Smooth muscle cell (in vitro differentiated cells): ENCODE data around the gene OR5AK2. TPM values are rescaled to one million over a fixed set of nuclear protein-coding genes. Genes with fewer than 3 reads are reported as not detected.

Source experiments
- DNase-seq: peaks from one replicate; lab custom pipeline; 2025; ENCODE audit not compliant: unreplicated experiment; lab: John Stamatoyannopoulos, UW
- H2AFZ ChIP-seq: fragments of 200-600 bp; sonication (generic); 2 replicates; pipeline ENCODE4 v1.6.0; 2016; ENCODE audit warnings: antibody characterized with exemption, low read depth, mild to moderate bottlenecking
- H3F3A ChIP-seq: fragments of 200-600 bp; sonication (generic); 2 replicates; pipeline ENCODE4 v1.6.0; 2017; ENCODE audit warnings: antibody characterized with exemption, low read depth
- H3K27ac ChIP-seq: fragments of 200-600 bp; sonication (generic); 2 replicates; pipeline ENCODE4 v1.5.1; 2016; ENCODE audit warnings: low read depth, mild to moderate bottlenecking
- H3K27me3 ChIP-seq: fragments of 200-600 bp; sonication (generic); 2 replicates; pipeline ENCODE4 v1.6.1; 2016; ENCODE audit warnings: low read depth, mild to moderate bottlenecking
- H3K36me3 ChIP-seq: fragments of 200-600 bp; sonication (generic); 2 replicates; pipeline ENCODE4 v1.5.1; 2016; ENCODE audit warnings: low read depth
- H3K4me1 ChIP-seq: fragments of 200-600 bp; sonication (generic); 2 replicates; pipeline ENCODE4 v1.5.1; 2016; ENCODE audit warnings: low read depth
- H3K4me2 ChIP-seq: fragments of 200-600 bp; sonication (generic); 2 replicates; pipeline ENCODE4 v1.6.0; 2016; ENCODE audit warnings: mild to moderate bottlenecking
- H3K4me3 ChIP-seq: fragments of 200-600 bp; sonication (generic); 2 replicates; pipeline ENCODE4 v1.5.1; 2016; ENCODE audit warnings: mild to moderate bottlenecking
- H3K79me2 ChIP-seq: fragments of 200-600 bp; sonication (generic); 2 replicates; pipeline ENCODE4 v1.6.0; 2016; ENCODE audit warnings: low read depth, mild to moderate bottlenecking
- H3K9ac ChIP-seq: fragments of 200-600 bp; sonication (generic); 2 replicates; pipeline ENCODE4 v1.6.0; 2016; ENCODE audit warnings: low read depth
- H3K9me3 ChIP-seq: fragments of 200-600 bp; sonication (generic); replicated peaks from 2 replicates; pipeline ENCODE4 v1.5.1; 2016; ENCODE audit warnings: low read depth
- H4K20me1 ChIP-seq: fragments of 200-600 bp; sonication (generic); 2 replicates; pipeline ENCODE4 v1.6.0; 2016; ENCODE audit warnings: low read depth
- WGBS: methylation state at CpG from one replicate; pipeline ENCODE4 v1.1.7; 2016; ENCODE audit warnings: low lambda C conversion rate; 5-methylcytosine and 5-hydroxymethylcytosine counted together
- polyA plus RNA-seq: library from polyadenylated mRNA; unstranded; fragments of >200 nt; fragmentation: Nextera tagmentation; extraction: Ambion mirVana; gene quantifications from 2 replicates; pipeline ENCODE4 v1.2.1, GENCODE V29; 2016
- total RNA-seq: library from RNA; depleted of rRNA; stranded (reverse); fragments of >200 nt; gene quantifications from 2 replicates; pipeline ENCODE4 v1.2.3, GENCODE V29; 2014
- TF ChIP-seq, protein P1 (sequence below): fragments of 200-600 bp; sonication (generic); IDR thresholded peaks from 2 replicates; pipeline ENCODE4 v1.5.1; 2017; ENCODE audit warnings: borderline replicate concordance, mild to moderate bottlenecking, antibody characterized with exemption; ENCODE audit not compliant: insufficient read depth, poor library complexity, severe bottlenecking

The OR5AK2 gene
- total and polyA plus RNA-seq, 2 experiments from 2014 or later, result not detected

DNA sequence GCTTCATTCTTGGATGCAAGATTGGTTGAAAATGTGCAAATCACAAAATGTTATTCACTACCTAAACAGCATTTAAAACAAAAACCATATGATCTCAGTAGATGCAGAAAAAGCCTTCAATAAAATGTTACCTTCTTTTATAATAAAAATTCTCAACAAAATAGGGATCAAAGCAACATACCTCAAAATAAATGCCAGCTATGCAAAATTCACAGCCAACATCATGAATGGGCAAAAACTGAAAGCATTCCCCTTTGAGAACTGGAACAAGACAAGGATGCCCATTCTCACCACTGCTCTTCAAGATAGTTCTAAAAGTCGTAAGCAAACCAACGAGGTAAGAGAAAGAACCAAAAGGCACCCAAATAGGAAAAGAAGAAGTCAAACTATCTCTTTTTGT lies 2.0 kb downstream of the OR5AK2 start:
- H3K27ac ChIP-seq, result no peak overlapping the region
- H3F3A ChIP-seq, result no peaks in the 10 kb centered on the region
- H3K4me1 ChIP-seq, result no peaks in the 10 kb centered on the region
- TF ChIP-seq, protein P1, sequence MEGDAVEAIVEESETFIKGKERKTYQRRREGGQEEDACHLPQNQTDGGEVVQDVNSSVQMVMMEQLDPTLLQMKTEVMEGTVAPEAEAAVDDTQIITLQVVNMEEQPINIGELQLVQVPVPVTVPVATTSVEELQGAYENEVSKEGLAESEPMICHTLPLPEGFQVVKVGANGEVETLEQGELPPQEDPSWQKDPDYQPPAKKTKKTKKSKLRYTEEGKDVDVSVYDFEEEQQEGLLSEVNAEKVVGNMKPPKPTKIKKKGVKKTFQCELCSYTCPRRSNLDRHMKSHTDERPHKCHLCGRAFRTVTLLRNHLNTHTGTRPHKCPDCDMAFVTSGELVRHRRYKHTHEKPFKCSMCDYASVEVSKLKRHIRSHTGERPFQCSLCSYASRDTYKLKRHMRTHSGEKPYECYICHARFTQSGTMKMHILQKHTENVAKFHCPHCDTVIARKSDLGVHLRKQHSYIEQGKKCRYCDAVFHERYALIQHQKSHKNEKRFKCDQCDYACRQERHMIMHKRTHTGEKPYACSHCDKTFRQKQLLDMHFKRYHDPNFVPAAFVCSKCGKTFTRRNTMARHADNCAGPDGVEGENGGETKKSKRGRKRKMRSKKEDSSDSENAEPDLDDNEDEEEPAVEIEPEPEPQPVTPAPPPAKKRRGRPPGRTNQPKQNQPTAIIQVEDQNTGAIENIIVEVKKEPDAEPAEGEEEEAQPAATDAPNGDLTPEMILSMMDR, result no peak
- no peak overlapping the region for H3K4me3 ChIP-seq
- no peak overlapping the region for H2AFZ ChIP-seq
- DNase-seq, result no peak
- no peaks in the 10 kb centered on the region for H3K27me3 ChIP-seq
- H3K79me2 ChIP-seq, result no peaks in the 10 kb centered on the region
- no peak overlapping the region for H3K9ac ChIP-seq
- no peaks in the 10 kb centered on the region for H4K20me1 ChIP-seq
- no peaks in the 10 kb centered on the region for H3K36me3 ChIP-seq
- H3K9me3 ChIP-seq, result no peaks in the 10 kb centered on the region
- WGBS, result 73% methylated on average over 2 of the region's 2 CpGs
- H3K4me2 ChIP-seq, result no peak overlapping the region

DNA sequence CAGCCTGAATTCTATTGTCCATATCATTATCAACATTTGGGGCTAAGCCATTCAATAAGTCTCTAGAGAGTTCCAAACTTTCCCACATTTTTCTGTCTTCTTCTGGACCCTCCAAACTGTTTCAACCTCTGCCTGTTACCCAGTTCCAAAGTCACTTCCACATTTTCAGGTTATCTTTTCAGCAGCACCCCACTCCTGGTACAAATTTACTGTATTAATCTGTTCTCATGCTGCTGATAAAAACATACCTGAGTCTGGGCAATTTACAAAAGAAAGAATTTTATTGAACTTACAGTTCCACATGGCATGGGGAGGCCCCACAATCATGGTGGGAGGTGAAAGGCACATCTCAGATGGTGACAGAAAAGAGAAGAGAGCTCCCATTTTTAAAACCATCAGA lies 5.8 kb downstream of the OR5AK2 start:
- H4K20me1 ChIP-seq, result no peaks in the 10 kb centered on the region
- H3K27me3 ChIP-seq, result no peaks in the 10 kb centered on the region
- H3K4me3 ChIP-seq, result no peak overlapping the region
- no peak overlapping the region for H2AFZ ChIP-seq
- H3K79me2 ChIP-seq, result no peaks in the 10 kb centered on the region
- no peak overlapping the region for H3K9ac ChIP-seq
- no peaks in the 10 kb centered on the region for H3K4me1 ChIP-seq
- no peak for DNase-seq
- TF ChIP-seq, protein P1, result no peak
- H3K9me3 ChIP-seq, result no peaks in the 10 kb centered on the region
- H3K27ac ChIP-seq, result no peak overlapping the region
- H3F3A ChIP-seq, result no peaks in the 10 kb centered on the region
- no peaks in the 10 kb centered on the region for H3K36me3 ChIP-seq
- H3K4me2 ChIP-seq, result no peak overlapping the region

DNA sequence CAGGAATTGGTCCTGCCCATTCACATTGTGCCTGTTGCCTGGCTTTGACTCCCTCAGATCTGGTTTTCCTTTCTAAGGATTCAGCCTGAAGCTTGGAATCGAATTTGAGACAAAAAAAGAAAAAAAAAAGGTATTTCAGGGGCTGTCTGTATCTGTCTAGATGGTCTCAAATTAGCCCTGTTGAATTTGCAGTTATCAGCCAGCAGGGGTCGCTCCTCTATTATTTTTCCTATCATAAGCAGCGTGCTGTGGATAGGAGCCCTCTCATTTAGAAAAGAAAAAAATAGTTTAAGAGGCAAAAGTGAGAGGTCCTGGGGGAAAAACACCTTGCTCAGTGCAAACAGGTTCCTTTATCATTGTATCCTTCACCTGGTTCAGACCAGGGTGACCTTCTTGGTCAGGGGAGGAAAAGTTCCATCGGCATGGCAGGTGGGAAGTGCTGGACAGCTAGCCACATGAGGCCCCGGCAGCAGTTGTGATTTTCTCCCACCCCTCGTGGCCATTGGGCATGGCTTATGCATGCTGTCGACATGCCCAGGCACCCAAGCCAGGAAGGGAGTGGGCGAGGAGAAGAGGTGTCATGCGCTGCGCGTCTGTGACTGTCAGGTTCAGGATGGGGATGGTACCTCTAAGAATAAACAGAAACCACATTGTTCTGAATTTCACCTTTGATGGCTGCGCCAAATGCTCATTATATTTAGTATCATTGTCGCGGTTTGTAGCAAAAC lies 13.1 kb downstream of the OR5AK2 start:
- Histone ChIP-seq H3K9ac (no peak overlapping the region), H4K20me1 (no peaks in the 10 kb centered on the region), H3K27me3 (no peaks in the 10 kb centered on the region), H2AFZ (no peak overlapping the region), H3K27ac (no peak overlapping the region), H3K79me2 (no peaks in the 10 kb centered on the region), H3K4me3 (no peak overlapping the region), H3F3A (no peaks in the 10 kb centered on the region), H3K4me2 (no peak overlapping the region), H3K36me3 (no peaks in the 10 kb centered on the region), H3K4me1 (no peaks in the 10 kb centered on the region), H3K9me3 (no peaks in the 10 kb centered on the region)
- TF ChIP-seq, protein P1, result peak; percentile 35
- 82% methylated on average over 14 of the region's 14 CpGs for WGBS
- no peak for DNase-seq

DNA sequence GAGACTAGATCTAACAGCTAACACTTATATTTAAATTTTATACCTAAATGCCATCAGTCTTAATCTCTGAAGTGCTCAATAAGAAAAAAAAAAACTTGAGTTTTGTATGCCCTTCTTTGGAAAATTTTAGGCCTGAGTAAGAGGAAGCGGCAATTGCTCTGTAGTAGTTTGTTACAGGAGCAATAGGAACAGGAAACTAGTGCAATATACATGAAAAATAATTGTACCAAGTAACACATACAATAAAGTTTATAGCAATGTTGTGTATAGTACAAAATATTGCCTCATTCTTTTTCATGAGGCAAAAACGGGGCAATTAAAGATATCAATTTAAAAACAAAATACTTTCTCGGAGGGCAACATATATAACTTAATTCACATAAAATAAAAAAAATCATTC lies 19.7 kb downstream of the OR5AK2 start:
- DNase-seq, result no peak
- 90% methylated on average over 3 of the region's 3 CpGs for WGBS
- Histone ChIP-seq H3K9me3 (no peaks in the 10 kb centered on the region), H3F3A (no peaks in the 10 kb centered on the region), H3K36me3 (no peaks in the 10 kb centered on the region), H3K4me2 (no peak overlapping the region), H4K20me1 (no peaks in the 10 kb centered on the region), H3K27me3 (no peaks in the 10 kb centered on the region), H3K79me2 (no peaks in the 10 kb centered on the region), H3K4me1 (no peaks in the 10 kb centered on the region), H3K4me3 (no peak overlapping the region), H3K27ac (no peak overlapping the region), H3K9ac (no peak overlapping the region), H2AFZ (no peak overlapping the region)
- TF ChIP-seq, protein P1, result no peak
